Breast epithelium (tissue), 3 donors: ENCODE measurements around the gene ZDHHC20.

ENCODE experiments used
- POLR2A ChIP-seq: fragments of 450-650 bp; IDR thresholded peaks from one replicate; pipeline ENCODE4 v1.6.1; 2016; ENCODE audit warnings: antibody characterized with exemption, mild to moderate bottlenecking, moderate library complexity
- TF ChIP-seq, protein P1 (sequence below), 3 donors: fragments of 450-650 bp; IDR thresholded peaks; one replicate each; pipeline ENCODE4 v1.5.1; 2016 to 2017; ENCODE audit warnings: antibody characterized with exemption in 3 of 3, mild to moderate bottlenecking in 3 of 3, moderate library complexity in 3 of 3

GRCh38 chr13:21443171-21443570, 15.9 kb downstream of the ZDHHC20 start:
- no peak for TF ChIP-seq POLR2A
- TF ChIP-seq, protein P1, sequence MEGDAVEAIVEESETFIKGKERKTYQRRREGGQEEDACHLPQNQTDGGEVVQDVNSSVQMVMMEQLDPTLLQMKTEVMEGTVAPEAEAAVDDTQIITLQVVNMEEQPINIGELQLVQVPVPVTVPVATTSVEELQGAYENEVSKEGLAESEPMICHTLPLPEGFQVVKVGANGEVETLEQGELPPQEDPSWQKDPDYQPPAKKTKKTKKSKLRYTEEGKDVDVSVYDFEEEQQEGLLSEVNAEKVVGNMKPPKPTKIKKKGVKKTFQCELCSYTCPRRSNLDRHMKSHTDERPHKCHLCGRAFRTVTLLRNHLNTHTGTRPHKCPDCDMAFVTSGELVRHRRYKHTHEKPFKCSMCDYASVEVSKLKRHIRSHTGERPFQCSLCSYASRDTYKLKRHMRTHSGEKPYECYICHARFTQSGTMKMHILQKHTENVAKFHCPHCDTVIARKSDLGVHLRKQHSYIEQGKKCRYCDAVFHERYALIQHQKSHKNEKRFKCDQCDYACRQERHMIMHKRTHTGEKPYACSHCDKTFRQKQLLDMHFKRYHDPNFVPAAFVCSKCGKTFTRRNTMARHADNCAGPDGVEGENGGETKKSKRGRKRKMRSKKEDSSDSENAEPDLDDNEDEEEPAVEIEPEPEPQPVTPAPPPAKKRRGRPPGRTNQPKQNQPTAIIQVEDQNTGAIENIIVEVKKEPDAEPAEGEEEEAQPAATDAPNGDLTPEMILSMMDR (IDR thresholded peaks at IDR 0.05): no peak
